ENCODE measurements around the gene MAPRE3.
"Not testable (repeated sequence)": the region's sequence is repeated elsewhere in the genome, so short reads cannot be mapped to it uniquely, and the experiment has no call there.

MAPRE3 gene

DNA sequence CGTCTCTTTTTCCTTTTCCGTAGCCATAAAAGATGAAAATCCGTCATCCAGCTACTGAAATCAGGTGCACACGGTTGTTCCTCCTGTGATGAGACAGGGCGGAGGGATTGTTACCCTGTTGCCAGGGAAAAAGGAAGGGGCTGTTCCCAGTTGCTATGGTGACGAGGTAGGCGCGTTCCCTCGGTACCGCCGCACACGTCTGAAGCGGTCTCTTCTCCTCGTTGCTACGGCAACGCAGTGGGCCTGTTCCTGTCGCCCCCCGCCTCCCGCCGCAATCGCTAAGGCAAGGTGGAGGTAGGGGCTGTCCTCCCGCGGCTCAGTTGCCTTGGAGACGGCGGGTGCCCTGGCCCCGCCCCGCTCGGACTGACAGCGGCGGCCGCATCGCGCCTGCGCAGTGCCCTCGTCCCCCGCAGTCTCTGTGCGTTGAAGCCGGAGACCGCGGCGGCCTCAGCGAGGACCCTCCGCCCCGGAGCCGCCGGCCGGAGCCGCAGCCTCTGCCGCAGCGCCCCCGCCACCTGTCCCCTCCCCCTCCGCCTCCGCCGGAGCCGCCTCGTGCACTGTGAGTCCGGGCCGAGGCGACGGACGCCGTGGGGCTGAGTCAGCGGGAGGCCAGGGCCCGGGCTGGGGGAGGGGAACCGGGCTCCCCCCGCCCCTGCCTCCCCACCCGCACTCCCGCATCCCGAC is at the start of gene MAPRE3:
Gene MAPRE3, plus strand, starts transcription at position 394 of the 684 bp plus-strand sequence. CDS start 51,582 bp downstream, outside the sequence.
- DNase-seq (ENCODE audit: low read depth), result peak; percentile 36

- no peak for DNase-seq (ENCODE audit: low read depth)
Measured at GRCh38 chr2:26921323-26921722, 49.1 kb upstream of the MAPRE3 start.

GRCh38 chr2:26922405-26923188 is 47.8 kb upstream of the MAPRE3 start:
- peak; percentile 17 for DNase-seq (ENCODE audit: low read depth)

GRCh38 chr2:26923189-26923466 is 47.3 kb upstream of the MAPRE3 start:
- not testable (repeated sequence) for DNase-seq (ENCODE audit: low read depth)

DNA sequence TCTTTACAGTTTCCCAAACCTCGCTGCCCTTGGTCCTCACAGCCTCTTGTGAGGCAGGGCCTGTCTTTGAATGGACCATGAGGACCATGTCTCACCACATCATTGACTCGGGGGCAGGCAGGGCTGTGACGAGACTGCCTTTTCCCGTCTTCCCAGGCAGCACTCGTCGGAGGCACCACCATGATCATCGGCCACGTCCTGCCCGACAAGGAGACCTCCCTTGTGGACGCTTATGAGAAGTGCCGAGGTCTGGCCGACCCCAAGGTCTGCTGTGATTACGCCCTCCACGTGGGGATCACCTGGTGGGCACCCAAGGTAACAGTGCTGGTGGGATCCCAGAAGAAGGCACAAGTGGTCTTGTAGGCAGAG is 45.7 kb upstream of the MAPRE3 start:
- no peak for DNase-seq (ENCODE audit: low read depth)

GRCh38 chr2:26925100-26925791 is 45.2 kb upstream of the MAPRE3 start:
- no peak for DNase-seq (ENCODE audit: low read depth)

DNA sequence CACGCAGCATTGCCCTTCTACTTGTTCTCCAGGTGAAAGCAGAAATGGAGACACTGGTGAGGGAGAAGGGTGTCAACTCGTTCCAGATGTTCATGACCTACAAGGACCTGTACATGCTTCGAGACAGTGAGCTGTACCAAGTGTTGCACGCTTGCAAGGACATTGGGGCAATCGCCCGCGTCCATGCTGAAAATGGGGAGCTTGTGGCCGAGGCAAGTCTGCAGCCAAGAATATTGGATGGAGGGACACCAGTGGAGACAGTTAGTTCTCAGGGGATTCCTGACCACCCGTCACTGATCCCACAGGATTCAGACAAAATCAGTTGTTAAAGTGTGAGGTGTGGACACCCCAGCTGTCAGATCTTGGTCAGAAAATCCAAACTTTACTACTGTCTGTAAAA is 43.2 kb upstream of the MAPRE3 start:
- no peak for DNase-seq (ENCODE audit: low read depth)

- no peak for DNase-seq (ENCODE audit: low read depth)
Measured at GRCh38 chr2:26932974-26933373, 37.5 kb upstream of the MAPRE3 start.

DNA sequence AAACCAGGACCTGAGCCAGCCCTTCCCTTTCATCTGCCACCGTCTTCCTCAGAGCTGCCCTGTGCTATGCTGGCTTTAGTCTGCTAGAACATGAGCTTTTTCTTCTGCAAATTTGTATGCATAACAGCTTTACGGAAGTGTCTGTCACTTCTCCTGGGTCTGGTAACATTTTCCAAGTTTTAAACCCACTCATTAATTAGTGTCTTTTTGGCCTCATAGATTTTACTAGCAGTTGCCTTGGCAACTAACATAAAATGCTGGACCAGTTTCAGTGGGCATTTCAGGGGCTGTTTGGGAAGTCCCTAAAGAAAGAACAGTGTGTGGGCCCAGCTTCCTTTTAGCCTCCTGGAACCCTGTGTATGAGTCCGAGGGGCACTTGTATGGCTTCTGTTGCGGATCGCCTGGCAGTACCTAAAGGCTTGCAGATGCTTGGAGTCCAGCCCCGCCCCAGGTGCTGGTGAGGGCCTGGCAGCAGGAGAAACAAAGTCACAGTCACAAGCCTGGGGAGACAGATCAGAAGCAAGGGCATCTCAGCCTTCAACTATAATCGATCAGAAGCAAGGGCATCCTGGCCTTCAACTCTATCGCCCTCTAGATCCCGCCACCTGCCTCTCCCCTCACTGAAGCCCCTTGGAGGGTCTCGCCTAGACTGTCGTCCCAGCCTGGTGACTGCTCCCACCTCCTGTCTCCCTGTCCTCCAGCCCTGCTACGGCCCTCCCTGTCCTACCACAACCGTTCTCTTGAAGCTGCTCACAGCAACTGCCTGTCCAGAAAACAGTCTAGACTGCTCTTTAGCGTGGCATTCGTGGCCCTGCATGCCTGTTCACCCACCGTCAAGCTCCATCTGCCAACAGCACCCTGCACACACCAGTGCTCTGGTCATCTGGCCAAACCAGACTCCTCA is 36.8 kb upstream of the MAPRE3 start:
- no peak for DNase-seq (ENCODE audit: low read depth)

- DNase-seq (ENCODE audit: low read depth), result no peak
Measured at GRCh38 chr2:26934335-26934724, 36.1 kb upstream of the MAPRE3 start.

DNA sequence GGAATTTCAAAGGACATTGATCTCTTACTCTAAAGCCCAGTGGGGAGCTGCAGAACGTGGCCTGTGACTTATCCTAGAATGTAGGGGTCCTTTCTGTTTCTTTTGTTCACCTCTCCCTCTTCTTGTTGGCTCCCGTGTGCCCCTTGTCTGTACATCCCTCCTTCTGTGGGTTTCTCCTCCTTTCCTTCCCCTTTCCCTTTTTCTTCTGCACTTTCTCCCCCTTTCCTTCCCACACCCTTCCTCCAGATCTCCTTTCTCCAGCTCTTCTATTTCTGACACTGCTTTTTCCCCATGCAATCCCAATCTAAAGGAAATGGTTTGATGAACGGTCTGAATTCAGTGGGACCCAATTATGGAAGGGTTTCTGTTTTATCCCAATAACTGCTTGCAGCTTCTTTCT is 35.5 kb upstream of the MAPRE3 start:
- DNase-seq (ENCODE audit: low read depth), result no peak

DNA sequence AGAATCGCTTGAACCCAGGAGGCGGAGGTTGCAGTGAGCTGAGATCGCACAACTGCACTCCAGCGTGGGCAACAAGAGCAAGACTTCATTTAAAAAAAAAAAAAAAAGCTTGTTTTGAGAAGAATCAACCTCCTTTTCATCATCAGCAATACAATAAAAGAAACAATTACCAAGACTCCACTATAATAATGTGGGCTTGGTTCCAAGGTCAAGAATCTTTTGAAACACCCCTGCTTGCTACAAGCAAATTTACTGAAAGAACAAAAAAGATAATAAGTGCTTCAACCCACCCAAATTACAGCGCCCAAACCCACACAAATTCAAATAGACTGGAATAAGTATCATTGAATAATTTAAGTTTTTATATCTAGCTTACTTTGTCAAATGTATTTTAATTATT is 33.6 kb upstream of the MAPRE3 start:
- DNase-seq (ENCODE audit: low read depth), result no peak

GRCh38 chr2:26938399-26939118 is 31.9 kb upstream of the MAPRE3 start:
- no peak for DNase-seq (ENCODE audit: low read depth)

GRCh38 chr2:26940001-26940400 is 30.4 kb upstream of the MAPRE3 start:
- no peak for DNase-seq (ENCODE audit: low read depth)

DNA sequence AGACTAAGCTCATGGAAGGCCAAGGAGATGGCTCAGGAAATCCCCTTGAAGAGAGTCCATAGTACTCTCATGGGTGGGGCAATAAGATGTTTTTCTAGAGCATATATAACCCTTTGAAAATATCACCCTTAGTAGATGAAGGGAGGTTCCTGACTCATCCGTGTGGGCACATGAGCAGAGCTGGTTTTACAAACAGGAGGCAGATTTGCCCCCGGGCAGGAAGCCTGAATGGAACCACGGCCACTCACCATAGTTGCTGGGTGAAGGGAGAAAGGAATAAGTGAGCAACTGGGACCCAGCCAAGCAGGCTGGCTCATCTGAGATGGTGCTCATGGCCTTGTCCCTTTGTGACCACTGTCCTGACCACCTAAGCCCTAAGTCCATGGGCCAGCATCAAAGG is 29.0 kb upstream of the MAPRE3 start:
- no peak for DNase-seq (ENCODE audit: low read depth)

GRCh38 chr2:26942543-26943295 is 27.7 kb upstream of the MAPRE3 start:
- peak; percentile 32 for DNase-seq (ENCODE audit: low read depth)

DNA sequence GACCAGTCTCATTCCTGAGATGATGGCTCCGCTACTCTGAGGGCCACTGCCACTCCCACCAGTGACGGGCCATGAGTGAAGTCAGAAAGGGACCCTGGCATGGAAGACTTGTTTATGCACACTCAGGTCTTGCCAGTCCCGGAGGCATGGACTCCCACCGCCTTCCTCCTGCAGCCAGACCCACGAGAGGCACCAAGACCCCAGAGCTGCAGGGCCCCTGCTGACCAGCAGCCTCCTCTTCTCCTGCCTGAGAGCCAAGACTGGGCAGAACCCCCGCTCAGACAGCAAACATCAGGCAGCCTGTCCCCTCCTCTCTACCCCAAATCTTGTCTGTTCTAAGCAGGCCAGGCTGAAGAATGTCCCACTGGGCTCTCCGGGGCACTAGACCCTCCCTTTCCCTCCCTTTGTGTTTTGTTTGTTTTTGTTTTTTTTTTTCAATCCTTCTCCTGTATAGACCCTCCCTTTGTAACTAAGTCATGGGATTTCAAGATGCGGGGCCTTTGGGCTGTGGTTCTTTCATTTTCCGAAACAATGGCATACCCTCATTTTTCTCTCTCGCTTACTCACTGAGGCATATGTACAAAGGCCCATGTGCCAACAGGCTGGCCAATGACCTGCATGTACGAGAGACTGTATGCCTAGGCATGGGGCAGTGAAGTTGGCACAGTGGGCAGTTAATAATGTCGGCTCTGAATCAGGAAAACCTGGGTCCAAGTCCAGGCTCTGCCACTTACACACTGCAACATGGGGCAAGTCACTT is 24.3 kb upstream of the MAPRE3 start:
- DNase-seq (ENCODE audit: low read depth), result no peak

GRCh38 chr2:26946841-26947784 is 23.3 kb upstream of the MAPRE3 start:
- DNase-seq (ENCODE audit: low read depth), result peak; percentile 27

DNA sequence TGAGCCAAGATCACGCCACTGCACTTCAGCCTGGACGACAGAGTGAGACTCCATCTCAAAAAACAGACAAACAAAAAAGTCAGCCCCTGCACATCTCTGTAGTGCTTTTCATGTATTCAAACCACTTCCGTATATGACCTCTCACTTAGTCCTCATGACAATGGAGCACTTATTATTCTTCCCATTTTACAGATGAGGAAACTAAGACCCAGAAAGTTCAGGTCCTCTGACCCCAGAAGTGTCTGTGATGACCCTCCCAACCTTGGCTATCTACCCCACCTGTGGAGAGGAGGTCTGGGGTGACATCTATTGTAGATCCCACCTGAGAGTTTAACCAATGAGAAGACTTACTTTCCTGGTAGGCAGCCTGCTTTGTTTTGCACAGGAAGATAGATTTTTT is 21.6 kb upstream of the MAPRE3 start:
- DNase-seq (ENCODE audit: low read depth), result no peak

All from CMK (cell line).